H1 (cell line): ENCODE data around the gene C2CD4D.

ENCODE experiments used
- ATF2 ChIP-seq: IDR thresholded peaks from 2 replicates; pipeline ENCODE4 v1.6.1; 2012; ENCODE audit warnings: low read length, inconsistent platforms
- ATF3 ChIP-seq: IDR thresholded peaks from 2 replicates; pipeline ENCODE4 v1.6.1; 2011; ENCODE audit warnings: low read depth, mild to moderate bottlenecking, low read length; ENCODE audit not compliant: insufficient read depth
- CEBPB ChIP-seq: IDR thresholded peaks from 2 replicates; pipeline ENCODE4 v1.6.1; 2012; ENCODE audit warnings: low read depth, low read length
- CTCF ChIP-seq, 3 experiments: IDR thresholded peaks; 1 replicate in 2 of 3; 2 replicates in 1 of 3; pipeline versions ENCODE4 v1.5.1 to v1.6.1; 2011; ENCODE audit warnings: low read length in 3 of 3, mild to moderate bottlenecking in 3 of 3, inconsistent platforms in 2 of 3, low read depth in 1 of 3, moderate library complexity in 1 of 3; ENCODE audit not compliant: insufficient read depth in 1 of 3; ENCODE audit errors: control extremely low read depth in 1 of 3
- FOSL1 ChIP-seq: IDR thresholded peaks from 2 replicates; pipeline ENCODE4 v1.6.1; 2011; ENCODE audit warnings: mild to moderate bottlenecking, low read depth, low read length, moderate library complexity; ENCODE audit not compliant: insufficient read depth
- MAX ChIP-seq: IDR thresholded peaks from 2 replicates; pipeline ENCODE4 v1.6.1; 2012; ENCODE audit warnings: inconsistent platforms
- SAP30 ChIP-seq: fragments of 300-600 bp; sonication (generic); IDR thresholded peaks from 2 replicates; pipeline ENCODE4 v1.7.1; 2012; ENCODE audit warnings: low read length, moderate library complexity, mild to moderate bottlenecking, inconsistent platforms; ENCODE audit not compliant: insufficient read depth, insufficient replicate concordance
- TAF1 ChIP-seq: IDR thresholded peaks from 2 replicates; pipeline ENCODE4 v1.6.1; 2011; ENCODE audit warnings: mild to moderate bottlenecking, low read depth, low read length

- TF ChIP-seq ATF2 (no peak), CTCF (IDR thresholded peaks at IDR 0.05; ENCODE audit: control extremely low read depth in 1 of 3, insufficient read depth in 1 of 3, low read depth in 1 of 3, low read length in 3 of 3) (no peak), MAX (no peak), SAP30 (no peak), ATF3 (no peak), FOSL1 (no peak), CEBPB (no peak), TAF1 (no peak)
Measured at GRCh38 chr1:151816548-151817352, 22.9 kb downstream of the C2CD4D start.
